GM18907 (cell line): ENCODE results near the gene CYB5R3.

Source experiments
- ATAC-seq: cut with Tn5 transposase; IDR thresholded peaks from one replicate; pipeline ENCODE4 v1.9.1; 2021; ENCODE audit warnings: mild to moderate bottlenecking, moderate library complexity; ENCODE audit not compliant: unreplicated experiment

Gene CYB5R3

DNA sequence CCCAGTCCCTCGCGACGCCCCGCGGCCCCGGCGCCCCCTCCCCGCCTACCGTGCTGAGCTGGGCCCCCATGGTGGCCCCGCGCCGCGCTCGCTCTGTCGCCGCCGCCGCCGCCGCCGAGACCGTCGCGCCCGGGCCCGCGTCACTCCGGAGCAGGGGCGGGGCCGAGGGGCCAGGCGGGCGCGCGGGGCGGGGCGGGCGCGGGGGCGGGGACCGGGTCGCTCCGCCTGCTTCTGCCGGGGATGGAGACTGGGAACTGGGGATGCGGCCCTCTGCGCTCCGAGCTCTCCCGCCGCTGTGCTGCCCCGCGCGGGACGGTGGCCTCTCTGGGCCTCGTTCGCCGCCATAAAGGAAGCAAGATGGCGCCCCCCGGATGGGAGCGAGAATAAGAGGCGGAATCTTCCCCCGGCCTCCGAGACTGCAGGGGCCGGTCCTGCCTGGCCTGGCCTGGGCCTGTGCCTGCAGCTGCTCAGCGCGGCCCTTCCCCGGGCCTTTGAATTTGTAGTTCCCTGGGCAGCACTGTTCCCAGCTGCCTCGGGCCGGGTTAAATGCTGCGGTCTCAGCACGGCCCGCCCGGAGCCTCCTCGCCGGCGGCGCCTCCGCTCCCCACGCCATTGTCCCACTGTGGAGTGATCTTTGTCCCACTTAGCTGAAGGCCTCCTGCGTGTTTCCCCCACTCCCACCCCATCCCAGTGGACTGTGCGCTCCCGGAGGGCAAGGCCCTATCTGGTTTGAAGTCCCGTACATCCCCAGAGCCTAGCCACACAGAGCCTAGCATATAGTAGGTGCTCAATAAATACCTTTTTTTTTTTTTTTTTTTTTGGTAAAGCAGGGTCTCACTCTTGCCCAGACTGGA lies at the start of gene CYB5R3:
CYB5R3 (minus strand) TSS at position 147 of the 854 bp plus-strand sequence; CDS start at position 70, 77 bp downstream.
- ATAC-seq, result peak; percentile 66

DNA sequence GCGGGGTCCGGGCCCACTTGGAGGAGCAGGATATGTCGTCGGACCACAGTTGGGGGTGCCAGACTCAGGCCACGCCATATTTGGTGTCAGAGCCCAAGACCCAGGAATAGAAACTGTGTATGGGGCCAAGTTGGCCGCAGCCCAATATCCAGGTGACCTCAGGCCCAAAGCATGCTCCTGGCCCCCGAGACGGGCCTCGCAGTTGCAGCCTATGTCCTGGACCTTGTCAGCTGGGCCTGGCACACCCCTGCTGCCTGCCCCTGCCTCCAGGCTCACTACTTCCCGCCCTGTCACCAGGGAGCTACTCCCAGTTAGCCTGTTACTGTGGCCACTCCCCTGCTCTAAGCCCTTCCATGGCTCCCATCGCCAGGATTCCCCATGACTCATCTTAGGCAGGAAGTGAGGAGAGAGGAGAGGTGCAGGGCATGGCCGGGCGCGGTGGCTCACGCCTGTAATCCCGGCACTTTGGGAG lies 48.4 kb upstream of the CYB5R3 start:
- no peak for ATAC-seq

DNA sequence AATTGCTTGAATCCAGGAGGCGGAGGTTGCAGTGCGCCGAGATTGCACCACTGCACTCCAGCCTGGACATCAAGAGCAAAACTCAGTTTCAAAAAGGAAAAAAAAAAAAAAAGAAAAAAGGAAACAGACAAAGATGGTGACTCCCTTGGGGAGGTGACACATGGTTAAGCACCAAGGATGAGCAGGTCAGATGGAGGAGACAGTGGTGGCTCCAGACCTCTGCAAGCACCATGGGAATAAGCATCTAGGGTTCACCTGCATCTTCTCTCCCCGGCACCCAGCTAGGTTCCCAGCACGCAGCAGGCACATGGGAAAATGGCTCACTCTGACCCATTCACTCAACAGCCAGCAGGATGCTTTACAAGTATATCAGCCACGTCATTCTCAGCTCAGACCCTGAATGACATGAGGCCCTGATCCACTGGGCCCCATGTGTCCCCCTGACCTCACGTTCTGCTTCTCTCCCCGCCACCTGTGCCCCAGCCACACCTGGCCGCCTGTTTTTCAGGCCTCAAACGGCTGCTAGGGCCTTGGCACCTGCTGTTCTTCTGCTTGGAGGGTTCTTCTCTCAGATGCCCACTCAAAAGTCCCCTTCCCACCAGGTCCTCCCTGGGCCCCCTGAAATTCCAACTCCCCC lies 47.3 kb upstream of the CYB5R3 start:
- ATAC-seq, result no peak

DNA sequence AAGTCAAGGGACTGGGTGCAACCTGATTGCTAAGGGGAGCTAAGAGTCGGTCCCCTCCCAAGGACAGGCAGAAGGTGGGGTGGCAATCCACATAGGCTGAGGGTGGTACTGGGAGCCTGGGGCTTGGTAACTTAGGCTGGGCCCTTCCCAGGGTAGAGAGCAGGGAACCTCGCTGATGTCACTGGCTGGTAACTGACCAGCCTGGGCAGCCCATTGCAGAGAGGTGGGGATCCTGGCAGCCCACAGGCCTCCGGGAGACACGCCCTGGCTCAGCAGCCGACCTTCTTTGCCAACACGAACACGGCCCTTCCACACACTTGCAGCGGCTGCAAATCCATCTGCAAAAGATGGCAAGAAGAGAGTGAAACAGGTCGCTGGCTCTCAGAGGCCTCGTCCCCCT lies 46.1 kb upstream of the CYB5R3 start:
- ATAC-seq, result no peak

DNA sequence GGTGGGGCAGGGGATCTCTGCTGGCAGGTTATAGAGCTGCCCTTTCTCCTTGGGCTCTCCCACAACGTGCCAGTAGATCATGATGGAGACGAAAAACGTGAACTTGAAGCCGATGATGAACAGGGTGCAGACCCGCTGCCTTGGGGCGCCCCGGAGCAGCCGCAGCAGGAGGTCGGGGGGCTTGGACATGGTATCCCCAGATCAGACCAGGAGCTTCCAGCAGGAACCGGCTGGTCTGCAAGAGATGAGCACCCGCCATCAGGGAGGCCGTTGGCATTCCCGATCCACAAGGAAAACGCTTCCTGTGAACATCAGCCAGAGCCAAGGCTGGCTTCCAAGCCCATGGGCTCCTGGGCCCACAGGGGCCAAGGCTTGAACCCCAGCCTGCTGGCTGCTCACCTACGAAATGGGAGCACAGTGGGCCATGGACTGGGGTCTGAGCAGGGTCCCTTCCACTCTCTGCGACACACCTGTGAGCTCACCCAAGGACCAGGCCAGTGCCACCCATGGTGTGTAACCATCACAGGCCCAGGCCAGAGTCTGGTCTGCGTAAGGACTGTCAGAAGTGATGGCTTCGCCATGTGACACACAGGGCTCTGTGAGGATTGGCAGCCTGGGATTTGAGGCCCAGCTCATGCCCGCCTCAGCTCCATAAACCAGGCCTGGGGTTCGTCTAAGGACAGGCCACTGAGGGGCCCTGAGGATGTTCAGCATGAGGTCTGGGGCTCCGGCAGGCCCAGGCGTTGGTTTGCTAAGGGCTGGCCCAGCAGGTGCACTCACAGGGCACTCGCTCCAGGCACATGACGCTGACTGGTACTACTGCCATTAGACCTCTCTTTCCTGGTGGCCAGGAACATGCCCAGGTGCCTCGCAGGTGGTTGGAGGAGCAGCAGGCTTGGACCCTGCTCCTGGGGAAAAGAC lies 44.8 kb upstream of the CYB5R3 start:
- no peak for ATAC-seq

DNA sequence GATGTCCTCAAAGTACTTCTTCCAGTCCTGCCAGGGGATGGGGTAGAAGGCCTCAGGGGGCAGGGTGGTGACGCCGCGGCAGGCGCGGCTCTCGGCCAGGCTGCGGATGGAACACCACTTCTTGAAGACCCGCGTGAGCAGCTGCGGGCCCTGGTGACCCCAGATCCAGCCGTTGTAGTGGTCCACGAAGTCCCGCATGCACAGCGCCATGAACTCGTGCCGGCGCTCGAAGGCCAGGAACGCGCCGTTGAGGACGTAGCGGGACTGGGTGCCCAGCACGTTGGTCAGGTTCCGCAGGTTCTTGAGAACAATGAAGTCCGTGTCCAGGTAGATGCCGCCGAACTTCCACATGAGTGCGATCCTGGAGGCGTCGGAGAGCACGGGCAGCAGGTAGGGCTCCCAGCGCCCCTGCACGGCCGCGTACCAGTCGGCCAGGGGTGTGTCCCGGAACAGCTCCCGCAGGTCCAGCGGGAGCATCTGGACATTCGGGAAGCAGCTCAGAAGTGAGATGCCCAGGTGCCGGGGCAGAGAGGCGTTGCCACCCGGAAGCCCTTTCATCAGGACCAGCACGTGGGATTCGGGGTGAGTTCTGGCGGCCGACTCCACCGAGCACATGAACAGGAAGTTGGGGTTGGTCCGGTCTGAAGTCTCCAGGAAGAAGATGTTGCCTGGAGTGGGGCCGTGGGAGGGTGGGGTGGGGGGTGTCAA lies 44.0 kb upstream of the CYB5R3 start:
- ATAC-seq, result no peak

DNA sequence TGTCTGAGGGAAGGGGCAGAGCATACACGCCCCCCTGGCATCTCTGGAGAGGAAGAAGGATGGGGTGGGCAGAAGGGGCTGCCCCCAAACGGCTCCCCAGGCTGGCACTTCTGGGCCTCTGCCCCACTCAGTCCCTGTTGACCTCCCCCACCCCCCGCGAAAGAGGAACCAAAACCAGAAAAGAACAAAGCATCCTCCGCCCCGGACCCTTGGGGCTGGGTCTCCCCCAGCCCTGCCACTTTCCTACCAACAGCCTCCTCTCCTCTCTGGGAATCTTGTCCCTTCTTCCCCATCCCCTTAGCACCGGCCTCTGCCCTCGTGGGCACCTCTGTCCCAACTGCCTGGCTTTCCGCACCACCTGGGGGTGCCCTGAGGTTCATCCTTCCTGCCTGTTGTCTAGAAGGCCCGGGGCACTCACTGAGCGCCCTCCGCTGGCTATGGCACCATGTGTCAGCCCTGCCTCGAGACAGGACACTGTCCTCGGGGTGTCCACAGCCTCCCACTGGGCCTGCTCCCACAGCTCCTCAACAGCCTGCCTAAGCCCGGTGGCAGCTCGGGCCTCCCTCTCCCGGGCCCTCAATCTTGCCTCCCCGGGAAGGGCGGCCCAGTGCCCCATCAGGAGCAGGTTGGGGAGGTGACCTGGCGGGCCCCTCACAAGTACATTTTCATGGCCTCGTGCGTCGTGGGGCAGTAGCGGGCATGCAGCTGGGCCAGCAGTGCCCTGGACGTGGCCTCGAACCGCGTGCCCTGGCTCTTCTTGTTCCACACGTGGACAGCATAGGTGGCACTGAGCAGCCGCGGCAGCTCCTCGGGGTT lies 43.3 kb upstream of the CYB5R3 start:
- ATAC-seq, result no peak

DNA sequence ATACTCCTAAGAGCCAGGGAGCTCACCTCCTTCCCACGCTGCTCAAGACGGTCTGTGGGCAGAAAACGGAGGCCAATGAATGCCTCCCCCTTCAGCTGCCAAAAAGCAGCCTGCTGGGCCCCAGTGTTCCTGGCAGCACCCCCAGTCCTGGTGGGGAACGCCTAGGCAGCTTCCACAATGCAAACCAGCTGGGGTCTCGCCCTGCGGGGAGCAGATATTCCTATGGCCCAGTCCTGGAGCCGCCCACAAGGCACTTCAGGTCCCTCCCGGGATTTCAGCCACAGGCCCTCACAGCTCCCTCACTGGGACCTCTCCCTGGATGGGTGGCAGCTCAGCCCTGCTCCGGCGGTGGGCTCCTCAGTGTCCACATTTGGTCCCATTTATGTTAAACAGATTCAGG lies 42.2 kb upstream of the CYB5R3 start:
- ATAC-seq, result no peak

DNA sequence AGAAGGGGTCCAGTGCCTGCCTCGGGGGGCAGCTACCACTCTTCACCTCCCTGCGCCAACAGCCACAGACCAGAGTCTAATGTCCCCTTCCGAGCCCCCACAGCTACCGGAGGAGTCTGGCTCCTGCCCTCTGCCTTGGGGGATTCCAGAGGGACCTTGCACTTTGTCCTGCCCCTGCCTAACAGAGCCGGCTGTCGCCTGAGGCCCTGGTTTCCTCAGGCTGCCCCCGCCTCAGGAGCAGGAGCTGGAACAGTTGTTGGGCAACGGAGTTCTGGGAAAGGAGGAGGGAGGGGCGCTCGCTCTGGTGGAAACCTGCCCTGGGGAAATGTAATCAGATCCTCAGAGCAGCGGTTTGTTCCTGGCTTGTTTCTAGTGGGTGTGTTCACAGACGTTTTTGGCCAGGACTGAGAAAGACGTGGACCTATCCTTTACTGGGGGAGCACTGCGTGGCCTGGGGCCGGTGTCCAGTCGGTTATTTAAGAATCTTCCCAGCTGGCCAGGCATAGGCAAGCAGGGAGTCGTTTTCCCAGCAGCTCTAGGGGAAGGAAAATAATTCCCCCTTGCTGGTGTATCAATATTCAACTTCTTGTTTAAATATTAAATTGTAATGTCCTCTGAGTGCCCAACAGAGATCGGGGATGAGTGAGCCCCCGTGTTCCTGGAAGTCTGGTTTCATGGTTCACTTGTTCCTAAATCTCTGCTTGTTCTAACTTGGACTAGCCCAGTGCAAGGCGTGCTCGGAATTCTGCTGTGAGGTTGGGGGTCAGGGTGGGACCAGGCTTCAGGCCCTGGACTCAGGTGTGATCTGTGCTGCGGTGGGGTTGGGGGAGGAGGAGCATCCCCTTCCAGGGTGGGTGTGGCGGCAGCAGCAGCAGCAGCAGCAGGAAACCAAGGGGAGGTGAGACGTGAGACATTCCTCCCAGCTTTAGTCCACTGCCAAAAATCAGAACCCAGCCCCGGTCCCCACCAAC lies 39.3 kb upstream of the CYB5R3 start:
- no peak for ATAC-seq

DNA sequence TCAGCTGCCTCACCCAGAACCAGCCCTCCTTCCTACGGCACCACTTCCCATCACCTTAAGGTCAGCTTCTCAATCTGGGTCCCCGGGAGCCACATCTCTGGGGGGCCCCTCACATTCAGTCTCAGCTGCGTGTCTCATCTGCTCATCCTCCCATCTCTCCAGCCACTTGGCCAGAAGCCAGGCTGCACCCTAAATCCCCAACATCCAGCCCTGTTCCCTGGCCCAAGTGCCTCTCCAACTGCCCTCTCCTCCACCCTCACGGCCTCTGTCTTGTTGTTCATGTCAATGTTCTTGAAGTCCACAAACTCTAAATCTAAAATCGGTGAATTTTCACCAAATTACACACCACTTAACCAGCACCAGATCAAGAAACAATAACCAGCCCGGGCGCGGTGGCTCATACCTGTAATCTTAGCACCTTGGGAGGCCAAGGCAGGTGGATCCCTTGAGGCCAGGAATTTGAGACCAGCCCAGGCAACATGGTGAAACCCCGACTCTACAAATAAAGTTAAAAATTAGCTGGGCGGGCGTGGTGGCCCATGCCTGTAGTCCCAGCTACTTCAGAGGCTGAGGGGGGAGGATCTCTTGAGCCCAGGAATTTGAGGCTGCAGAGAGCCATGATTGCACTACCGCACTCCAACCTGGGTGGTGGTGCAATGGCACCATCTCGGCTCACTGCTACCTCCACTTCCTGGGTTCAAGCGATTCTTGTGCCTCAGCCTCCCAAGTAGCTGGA lies 37.7 kb upstream of the CYB5R3 start:
- no peak for ATAC-seq

DNA sequence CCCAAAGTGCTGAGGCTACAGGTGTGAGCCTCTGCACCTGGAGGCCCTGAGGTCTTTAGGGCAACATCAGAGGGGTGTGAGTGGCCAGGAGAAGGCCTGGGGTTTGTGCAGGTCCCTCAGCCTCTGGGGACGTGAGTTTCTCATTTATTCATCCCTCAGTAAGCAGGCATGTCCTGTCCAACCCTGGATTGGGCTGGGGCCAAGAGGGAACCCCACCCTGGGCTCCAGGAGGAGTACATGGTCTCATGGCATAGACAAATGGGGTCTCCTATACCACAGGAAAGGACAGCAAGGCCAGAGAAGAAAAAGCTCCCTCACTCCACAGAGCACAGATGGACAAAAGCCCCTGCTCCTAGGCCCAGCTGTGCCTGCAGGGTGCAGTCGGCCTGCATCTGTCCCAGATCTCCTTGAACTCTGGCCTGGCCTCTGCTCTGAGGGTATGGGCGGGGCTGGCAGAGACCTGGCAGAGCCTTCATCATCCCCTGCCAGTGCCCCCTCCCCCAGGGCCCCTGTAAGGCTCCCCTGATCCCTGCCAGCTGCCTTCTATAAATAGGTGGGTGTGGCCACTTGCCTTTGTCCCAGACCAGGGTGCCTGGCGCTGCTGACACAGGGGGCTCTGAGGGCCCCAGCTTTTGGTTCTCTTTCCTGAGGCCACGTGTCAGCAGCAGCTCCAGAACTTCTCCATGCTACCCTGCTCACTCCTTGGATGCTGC lies 36.9 kb upstream of the CYB5R3 start:
- no peak for ATAC-seq

DNA sequence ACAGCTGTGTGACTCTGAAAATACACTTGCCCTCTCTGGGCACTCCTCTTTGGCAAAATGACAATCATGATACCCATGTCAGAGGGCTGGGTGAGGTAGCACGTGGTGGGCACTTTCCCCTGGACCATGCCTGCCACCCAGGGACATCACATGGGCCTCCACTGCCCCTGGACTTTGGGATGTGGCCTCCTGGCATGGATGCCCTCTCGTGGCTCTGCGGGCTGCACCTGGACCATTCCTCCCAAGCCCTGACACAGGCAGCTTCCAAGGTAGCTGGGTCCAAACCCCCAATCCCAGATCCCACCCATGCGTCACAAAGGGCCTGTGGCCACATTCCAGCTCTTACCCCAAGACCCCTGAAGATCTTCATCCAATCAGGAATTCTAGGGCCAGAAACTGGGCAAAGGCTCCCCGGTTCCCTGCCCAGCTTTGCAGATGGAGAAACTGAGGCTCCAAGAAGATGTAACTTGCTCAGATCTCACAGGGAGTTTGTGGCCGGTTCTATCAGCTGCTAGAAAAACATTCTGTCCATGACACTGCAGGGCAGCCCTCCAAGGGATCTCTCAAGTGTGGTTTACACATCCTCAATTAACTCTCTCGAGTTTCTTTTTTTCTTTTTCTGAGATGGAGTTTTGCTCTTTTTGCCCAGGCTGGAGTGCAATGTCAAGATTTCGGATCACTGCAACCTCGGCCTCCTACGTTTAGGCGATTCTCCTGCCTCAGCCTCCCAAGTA lies 35.4 kb upstream of the CYB5R3 start:
- no peak for ATAC-seq

DNA sequence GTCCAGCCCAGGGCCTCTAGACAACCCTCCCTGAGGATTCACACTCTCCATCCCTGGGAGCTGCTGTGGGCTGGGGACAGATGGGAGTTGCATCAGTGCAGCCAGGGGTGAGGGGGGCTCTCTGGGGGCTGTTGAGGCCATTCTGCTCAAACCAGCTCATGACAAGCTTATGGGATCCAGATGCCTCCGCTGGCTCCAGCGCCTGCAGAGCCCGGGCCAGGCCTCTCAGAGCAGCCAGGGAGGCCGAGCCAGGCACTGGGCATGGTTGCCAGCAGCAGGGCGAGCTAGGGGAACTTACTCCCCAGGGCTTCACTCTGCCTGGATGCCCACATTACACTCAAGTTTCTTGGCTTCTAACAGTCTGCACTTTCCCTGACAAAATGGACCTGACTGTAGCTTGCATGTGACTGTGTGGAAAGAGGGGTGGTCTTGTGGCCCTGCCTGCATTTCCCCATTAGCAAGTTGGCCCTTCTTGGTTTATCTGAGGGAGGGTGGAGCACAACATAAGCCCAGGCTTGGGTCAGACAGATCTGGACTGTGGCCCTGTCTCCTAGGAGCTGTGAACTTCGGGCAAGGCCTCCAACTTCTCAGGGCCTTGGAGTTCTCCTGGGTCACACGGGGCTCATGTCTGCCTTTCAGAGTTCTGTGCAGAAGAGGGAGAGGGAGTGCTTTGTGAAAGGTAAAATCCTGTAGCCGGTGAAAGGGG lies 34.5 kb upstream of the CYB5R3 start:
- no peak for ATAC-seq

DNA sequence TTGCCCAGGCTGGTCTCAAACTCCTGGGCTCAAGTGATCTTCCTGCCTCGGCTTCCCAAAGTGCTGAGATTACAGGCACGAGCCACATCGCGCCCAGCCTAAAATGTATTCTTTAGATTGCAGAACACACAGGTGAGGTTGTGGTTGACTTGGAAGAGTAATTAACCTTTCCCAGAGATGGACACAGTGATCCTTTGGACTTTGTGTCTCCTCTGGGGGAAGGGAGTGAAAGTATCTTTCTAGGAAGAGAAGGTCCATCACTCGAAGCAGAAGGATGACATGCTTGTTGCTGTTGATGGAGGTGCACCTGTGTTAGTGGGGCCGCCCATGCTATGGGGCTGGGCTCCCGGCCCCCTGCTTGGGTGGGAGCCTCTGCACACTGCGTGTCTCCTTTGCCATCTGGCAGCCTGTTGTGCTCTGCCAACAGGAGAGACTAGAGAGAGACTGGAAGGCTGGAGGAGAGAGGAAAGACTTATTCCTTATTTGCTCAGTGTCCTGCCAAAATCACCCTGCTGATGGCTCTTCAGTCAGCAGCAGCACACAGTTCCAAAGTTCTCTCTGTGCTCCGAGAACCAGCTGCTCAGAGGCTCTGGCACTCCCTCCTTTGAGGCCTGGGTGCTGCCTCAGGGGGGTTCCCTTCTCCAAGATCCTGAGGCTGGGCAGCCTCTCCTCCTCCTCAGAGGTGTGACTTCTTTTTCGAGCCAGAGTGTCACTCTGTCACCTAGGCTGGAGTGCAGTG lies 33.1 kb upstream of the CYB5R3 start:
- no peak for ATAC-seq

DNA sequence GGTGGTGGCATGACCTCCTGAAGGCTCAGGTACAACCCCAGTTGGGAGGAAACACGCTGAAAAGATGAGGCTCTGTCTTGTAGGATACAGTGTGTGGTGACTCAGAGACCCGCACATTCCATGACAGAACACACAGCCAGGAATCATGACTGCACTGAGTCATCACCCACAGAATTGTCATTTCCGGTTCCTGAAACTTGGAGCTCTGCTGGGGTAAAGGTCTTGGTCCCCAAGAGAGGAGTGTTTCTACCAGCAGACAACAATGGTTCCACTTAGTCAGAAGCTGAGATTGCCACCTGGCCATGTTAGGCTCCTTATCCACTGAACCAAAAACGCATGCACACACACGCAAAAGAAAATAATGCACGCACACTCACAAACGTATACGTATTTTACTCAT lies 31.5 kb upstream of the CYB5R3 start:
- ATAC-seq, result no peak
